Measurements from ENCODE around the gene CNTROB. TPM values are rescaled to one million over a fixed set of nuclear protein-coding genes. Genes with fewer than 3 reads are reported as not detected.
A peak's percentile ranks its signal among the peaks of the same experiment; 100 is the strongest.

CNTROB gene
- total RNA-seq, 4 donors from 2014 or later = 7.1 to 58.5 (median 26.1) TPM

DNA sequence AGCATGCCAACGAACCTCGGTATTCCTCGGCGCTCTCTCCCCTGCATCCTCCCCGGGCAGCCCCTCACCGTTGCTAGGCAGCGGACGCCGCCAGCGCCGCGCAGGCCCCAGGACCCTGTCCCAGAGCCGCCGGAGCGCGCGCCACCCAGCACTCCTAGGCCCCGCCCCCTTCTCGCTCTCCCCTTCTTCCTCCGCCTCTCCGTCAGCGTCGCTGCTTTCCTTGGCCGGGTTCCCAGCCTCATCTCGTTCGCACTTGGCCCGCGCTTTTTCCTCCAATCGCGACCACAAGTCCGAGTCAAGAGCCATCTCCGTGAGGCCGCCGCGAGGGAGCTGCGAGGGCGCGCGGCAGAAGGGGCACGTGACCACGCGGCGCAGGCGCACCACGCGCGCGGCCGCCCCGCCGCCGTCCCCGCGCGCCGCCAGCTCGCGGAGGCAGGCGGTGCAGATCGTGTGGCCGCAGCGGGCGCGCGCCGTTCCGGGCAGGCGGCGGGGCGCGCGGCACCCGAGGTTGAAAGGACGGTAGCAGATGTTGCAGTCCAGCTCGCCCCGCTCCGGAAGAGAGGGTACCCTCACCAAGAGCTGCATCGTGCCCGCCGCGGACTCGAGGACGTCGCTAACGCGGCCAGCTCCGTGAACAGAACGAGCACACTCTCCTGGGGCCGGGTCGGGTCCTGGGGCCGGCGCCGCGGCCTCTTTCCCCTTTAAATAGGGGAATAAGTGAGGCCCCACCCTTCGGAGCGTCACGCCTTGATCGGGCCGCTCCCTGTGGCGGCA, 16.2 kb upstream of the CNTROB start, which contains the start of gene RNF227:
Gene RNF227, minus strand, starts transcription at position 679 of the 774 bp plus-strand sequence. Its CDS starts 94 bp downstream, at position 585.
- DNase-seq = peak; percentile 96
- Histone ChIP-seq H3K27ac (peak within 1 kb of the TSS; percentile 96 to 97), H3K27me3 (no peaks in the 10 kb centered on the region), H3K36me3 (no peaks in the 10 kb centered on the region), H3K9me3 (no peaks in the 10 kb centered on the region), H3K4me1 (peaks cover 0 to 15% of the 10 kb centered on the region in 2 donors), H3K4me3 (peak within 1 kb of the TSS; percentile 55 to 75)
- TF ChIP-seq, protein P1, sequence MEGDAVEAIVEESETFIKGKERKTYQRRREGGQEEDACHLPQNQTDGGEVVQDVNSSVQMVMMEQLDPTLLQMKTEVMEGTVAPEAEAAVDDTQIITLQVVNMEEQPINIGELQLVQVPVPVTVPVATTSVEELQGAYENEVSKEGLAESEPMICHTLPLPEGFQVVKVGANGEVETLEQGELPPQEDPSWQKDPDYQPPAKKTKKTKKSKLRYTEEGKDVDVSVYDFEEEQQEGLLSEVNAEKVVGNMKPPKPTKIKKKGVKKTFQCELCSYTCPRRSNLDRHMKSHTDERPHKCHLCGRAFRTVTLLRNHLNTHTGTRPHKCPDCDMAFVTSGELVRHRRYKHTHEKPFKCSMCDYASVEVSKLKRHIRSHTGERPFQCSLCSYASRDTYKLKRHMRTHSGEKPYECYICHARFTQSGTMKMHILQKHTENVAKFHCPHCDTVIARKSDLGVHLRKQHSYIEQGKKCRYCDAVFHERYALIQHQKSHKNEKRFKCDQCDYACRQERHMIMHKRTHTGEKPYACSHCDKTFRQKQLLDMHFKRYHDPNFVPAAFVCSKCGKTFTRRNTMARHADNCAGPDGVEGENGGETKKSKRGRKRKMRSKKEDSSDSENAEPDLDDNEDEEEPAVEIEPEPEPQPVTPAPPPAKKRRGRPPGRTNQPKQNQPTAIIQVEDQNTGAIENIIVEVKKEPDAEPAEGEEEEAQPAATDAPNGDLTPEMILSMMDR (IDR thresholded peaks at IDR 0.05) = peak in 1 of 4 experiments; percentile 30
- TF ChIP-seq POLR2A (IDR thresholded peaks at IDR 0.05) = peak; percentile 66 to 77
- intact Hi-C loops (cut with DNase I; ENCODE audit: low total_unique reads) = no loop called here

DNA sequence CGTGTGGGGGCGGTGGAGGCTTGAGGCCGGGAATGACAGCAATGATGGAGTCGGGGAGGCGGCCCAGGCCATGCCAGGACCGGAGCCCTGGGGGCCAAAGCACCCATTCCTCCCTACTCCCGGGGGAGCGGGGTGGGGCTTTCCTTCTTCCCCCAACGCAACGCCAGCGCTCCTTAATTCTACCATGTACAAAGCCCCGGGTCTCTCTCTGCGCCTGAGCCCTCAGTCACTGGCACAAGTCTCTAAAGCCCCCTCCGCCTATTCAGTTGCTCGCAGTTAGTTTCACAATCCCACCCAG, 15.7 kb upstream of the CNTROB start:
- no peaks in the 10 kb centered on the region for H3K9me3 ChIP-seq
- H3K36me3 ChIP-seq = no peaks in the 10 kb centered on the region
- intact Hi-C loops (cut with DNase I; ENCODE audit: low total_unique reads) = no loop called here
- DNase-seq = no peak
- H3K27me3 ChIP-seq = no peaks in the 10 kb centered on the region
- TF ChIP-seq POLR2A (IDR thresholded peaks at IDR 0.05) = no peak
- TF ChIP-seq, protein P1 (IDR thresholded peaks at IDR 0.05) = no peak
- peak overlapping the region; percentile 55 to 75 for H3K4me3 ChIP-seq
- H3K27ac ChIP-seq = peak overlapping the region; percentile 96 to 97
- H3K4me1 ChIP-seq = peaks cover 0 to 15% of the 10 kb centered on the region in 2 donors

DNA sequence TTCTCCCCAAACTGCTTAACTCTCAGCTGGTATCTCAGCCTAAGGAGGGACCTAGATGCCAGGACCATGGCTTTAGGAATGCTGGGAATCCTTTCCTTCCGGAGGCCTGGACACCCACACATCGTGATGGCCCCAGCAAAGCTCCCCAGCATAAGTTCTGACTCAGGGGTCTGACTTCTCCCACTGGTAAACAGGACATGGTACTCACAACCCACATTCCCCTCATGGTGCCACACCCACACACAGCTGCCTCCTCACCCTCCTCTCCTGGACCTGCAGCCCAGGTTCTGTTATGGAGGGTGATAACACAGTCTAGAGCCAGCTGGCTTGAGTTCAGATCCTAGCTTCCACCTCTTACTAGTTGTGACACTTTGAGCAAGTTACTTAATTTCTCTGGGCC, 15.2 kb upstream of the CNTROB start:
- peaks cover 0 to 15% of the 10 kb centered on the region in 2 donors for H3K4me1 ChIP-seq
- peak overlapping the region; percentile 96 to 97 for H3K27ac ChIP-seq
- H3K9me3 ChIP-seq = no peaks in the 10 kb centered on the region
- TF ChIP-seq POLR2A (IDR thresholded peaks at IDR 0.05) = no peak
- TF ChIP-seq, protein P1 (IDR thresholded peaks at IDR 0.05) = no peak
- intact Hi-C loops (cut with DNase I; ENCODE audit: low total_unique reads) = no loop called here
- H3K36me3 ChIP-seq = no peaks in the 10 kb centered on the region
- H3K4me3 ChIP-seq = no peak overlapping the region
- no peaks in the 10 kb centered on the region for H3K27me3 ChIP-seq
- peak; percentile 32 to 48 for DNase-seq

DNA sequence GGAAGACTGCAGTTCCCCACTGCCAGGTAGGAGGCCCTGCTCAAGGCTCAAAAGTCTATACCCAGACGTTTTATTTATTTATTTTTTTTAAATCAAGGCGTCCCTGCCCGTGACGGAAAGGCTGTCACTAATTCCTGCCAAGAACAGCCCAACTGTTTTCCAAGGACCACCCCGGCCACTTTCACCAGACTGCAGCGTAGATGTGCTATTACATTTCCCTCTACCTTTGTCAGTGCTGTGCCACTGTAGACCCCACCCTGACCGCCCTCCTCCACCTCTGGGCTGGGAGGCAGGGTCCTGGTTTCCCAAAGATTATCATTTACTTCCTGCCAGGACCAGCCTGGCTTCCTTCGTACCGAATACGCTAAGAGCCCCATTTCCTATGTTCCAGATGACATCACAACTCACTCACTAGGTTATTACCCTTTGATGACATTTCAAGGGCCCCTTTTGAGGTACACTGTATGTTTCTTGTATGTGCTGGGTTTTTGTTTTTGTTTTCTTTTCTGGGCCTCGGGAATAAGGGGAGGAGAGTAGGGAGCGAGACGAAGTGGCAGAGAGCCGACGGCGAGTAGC, 9.6 kb upstream of the CNTROB start:
- no peaks in the 10 kb centered on the region for H3K4me1 ChIP-seq
- TF ChIP-seq, protein P1 (IDR thresholded peaks at IDR 0.05) = no peak
- no peak for TF ChIP-seq POLR2A (IDR thresholded peaks at IDR 0.05)
- H3K27ac ChIP-seq = peak overlapping the region; percentile 78 to 82
- no peaks in the 10 kb centered on the region for H3K9me3 ChIP-seq
- no peak for DNase-seq
- intact Hi-C loops (cut with DNase I; ENCODE audit: low total_unique reads) = no loop called here
- no peaks in the 10 kb centered on the region for H3K27me3 ChIP-seq
- H3K4me3 ChIP-seq = peak overlapping the region; percentile 19 to 39
- no peaks in the 10 kb centered on the region for H3K36me3 ChIP-seq
